ENCODE measurements around the gene FOXD4.
A peak's percentile ranks its signal among the peaks of the same experiment; 100 is the strongest.
"Not testable (repeated sequence)": the region's sequence is repeated elsewhere in the genome, so short reads cannot be mapped to it uniquely, and the experiment has no call there.

Gene FOXD4

DNA sequence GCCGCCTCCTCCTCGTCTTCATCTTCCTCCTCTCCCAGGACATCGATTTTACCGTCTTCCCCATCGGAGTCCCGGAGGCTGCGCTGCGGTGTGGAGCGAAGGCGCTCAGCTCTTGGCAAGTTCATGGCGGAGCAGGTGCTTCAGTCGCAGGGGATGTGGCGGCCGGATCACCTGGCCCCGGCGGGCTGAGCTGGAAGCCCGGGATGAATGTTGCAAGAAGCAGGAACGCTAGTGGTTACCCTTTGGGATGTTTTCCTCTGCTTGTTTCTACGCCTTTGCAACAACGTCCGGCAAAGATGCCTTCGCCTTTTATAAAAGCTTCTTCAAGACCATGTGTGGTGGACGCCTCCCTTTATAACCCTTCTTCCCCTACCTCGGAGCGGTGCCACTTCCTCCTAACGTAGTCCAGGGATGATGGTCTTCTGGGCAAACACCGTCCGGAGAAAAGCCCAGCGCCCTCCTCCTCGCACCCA is at the start of gene FOXD4:
Gene FOXD4 (minus strand): TSS at position 423 of the 473 bp plus-strand sequence. CDS start 298 bp downstream, at position 125.
- not testable (repeated sequence) for DNase-seq

DNA sequence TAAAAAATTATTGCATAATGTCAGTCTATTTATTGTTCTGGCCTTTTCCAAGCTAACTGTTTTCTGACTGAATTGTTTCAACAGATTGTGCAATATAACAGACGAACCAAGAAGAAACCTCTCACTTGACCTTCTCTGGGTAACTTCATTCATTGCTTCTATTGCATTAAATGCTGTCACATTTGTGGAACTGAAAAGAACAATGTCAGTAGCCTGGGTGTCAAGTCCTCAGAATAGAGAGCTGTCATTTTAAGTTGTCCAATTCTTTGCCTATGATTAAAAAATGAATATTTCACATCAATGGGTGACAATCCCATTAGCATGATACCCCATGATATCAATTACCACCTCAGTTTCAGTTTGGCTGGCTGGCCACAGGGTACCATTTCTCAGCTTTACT is 41.7 kb upstream of the FOXD4 start:
- DNase-seq = not testable (repeated sequence)

DNA sequence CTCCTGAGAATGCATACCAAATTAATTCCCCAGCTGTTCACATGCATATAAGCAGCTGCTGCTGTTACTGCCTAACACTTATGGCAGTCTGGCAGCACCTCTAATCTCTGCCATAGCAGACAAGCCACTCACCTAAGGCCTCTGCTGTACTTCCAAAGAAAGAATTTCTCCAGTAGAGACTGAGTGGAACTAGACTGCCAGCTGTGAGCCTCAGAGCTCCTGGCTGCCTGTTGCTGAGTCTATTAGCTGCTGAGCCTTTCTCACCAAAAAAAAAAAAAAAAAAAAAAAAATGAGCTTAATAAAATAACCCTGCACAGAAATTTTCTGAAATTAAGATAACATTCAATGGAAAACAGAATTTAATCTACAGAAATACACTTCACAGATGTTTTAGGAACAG is 33.0 kb upstream of the FOXD4 start:
- DNase-seq = not testable (repeated sequence)

DNA sequence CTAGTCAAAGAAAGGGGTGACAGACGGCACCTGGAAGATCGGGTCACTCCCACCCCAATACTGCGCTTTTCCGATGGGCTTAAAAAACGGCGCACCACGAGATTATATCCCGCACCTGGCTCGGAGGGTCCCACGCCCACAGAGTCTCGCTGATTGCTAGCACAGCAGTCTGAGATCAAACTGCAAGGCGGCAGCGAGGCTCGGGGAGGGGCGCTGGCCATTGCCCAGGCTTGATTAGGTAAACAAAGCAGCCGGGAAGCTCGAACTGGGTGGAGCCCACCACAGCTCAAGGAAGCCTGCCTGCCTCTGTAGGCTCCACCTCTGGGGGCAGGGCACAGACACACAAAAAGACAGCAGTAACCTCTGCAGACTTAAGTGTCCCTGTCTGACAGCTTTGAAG is 21.7 kb upstream of the FOXD4 start:
- DNase-seq = not testable (repeated sequence)

DNA sequence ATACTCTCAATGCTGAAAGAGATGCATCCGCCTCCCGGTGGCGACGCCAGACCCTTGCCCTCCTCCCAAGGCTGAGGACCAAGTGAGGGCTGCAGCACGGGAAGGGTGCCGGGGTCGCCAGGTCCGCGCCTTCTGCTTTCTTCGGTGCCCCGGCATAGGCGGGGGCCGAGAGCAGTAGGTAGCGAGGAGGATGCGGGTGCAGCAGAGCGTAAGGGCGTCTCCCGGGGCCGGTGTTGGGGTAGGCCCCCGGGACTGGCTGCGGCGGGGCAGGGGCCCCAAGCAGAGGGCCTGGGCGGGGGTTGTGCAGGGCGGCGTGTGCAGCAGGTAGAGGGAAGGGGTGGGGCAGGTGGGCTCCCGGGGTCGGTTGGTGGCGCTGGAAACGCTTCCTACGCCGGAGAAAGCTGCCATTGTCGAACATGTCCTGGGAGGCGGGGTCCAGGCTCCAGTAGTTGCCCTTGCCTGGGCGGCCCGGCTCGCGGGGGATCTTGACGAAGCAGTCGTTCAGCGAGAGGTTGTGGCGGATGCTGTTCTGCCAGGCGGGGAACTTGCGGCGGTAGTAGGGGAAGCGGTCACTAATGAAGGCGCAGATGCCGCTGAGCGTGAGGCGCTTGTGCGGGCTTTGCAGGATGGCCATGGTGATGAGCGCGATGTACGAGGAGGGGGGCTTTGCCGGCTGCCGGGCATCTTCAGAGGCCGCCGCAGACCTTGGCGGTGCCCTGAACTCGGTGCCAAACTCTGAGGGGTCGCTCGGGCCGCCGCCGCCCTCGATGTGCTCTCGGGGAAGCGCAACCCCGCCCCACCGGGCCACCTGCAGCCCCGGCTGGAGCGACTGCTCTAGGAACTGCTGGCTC is 848 bp downstream of the FOXD4 start:
- not testable (repeated sequence) for DNase-seq

DNA sequence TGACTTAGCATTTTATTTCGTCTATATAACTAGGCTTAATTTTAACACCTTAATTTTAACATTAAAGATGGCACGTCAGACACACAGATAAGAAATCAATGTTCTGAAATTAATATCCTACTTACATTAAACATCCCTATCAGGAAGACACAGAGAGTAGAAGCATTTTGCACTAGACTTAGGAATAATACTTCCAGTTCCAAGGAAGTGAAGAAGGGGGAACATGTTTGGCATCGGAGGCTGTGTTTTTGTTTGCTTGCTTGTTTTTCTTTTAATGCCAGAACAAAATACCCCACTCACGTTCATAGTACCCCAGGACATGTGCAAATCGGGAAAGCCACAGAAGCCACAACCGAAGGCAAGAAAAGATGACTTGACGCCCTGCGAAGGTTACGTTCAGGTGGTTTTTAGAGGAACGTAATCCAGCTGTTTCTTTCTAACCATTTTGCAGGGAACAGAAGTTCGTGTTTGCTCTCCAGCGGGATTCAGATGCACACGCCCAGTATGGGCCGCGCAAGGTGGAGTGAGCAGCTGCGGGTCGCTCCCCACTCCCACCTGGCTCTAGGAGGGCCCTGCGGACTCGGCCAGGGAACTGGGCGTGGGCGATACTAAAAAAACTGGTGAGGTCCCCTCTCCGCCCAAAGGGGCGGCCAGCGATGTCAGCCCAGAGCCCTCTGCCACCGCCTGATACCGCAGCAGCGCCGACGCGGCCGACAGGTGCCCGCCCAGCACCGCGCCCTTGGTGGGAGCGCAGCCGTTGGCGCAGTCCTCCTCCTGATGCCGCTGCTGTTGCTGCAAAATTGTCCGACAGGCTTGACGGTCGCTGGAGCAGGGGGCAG is 1.8 kb downstream of the FOXD4 start:
- not testable (repeated sequence) for DNase-seq

DNA sequence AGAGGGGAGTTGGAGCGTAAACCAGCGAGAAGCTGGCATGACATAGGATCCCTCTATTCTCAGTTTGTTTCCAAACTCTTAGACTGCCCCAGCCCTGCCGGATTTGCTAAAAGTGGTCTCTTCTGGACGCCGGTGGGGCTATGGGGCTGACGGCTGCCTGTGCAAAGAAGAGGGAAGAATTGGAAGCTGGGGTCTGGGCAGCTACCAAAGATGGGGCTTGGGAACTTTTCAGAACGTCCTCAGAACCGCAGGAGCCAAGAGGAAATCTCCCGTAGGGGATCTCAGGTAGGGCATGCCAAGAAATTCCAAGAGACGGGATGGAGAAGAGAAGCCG is 3.1 kb downstream of the FOXD4 start:
- not testable (repeated sequence) for DNase-seq

DNA sequence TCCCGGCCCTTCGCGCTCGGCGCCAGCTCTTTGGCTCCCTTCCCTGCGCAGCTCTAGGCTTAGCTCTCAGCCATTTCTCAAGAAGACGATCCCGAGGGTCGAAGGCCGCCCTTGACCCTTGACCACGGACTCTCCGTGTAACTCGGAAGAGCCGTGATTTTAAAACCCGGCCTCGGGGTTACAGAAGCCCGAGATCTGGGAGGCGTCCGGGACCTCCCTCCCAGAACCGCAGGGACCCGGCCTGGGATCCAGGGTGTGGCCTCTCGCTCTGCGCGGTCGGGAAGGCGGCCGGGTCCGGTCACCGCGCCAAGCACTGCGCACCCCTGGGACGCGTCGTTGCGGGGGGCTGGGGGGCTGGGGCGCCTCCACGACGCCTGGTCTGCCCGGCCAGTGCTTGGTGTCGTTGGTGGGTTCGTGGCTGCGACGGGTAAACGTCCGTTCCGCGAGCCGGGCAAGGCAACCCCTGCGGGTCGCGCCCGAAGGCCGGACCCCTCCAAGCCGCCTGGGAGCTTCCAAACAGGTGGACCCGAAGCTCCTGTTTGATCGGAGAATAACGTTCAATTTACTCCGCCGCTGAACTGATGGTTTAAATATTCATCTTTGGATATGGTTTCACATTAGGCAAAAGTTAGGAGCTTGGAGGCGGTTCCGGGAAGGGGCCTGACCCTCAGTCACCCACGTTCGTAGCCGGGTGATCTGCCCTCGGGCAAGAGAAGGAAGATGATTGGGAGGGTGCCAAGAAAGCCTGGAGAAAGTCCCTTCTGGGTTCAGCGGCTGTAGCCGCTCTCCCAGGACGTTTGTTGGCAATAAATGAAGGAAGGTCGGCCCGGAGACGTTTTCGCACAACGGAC is 3.7 kb downstream of the FOXD4 start:
- DNase-seq = not testable (repeated sequence)

DNA sequence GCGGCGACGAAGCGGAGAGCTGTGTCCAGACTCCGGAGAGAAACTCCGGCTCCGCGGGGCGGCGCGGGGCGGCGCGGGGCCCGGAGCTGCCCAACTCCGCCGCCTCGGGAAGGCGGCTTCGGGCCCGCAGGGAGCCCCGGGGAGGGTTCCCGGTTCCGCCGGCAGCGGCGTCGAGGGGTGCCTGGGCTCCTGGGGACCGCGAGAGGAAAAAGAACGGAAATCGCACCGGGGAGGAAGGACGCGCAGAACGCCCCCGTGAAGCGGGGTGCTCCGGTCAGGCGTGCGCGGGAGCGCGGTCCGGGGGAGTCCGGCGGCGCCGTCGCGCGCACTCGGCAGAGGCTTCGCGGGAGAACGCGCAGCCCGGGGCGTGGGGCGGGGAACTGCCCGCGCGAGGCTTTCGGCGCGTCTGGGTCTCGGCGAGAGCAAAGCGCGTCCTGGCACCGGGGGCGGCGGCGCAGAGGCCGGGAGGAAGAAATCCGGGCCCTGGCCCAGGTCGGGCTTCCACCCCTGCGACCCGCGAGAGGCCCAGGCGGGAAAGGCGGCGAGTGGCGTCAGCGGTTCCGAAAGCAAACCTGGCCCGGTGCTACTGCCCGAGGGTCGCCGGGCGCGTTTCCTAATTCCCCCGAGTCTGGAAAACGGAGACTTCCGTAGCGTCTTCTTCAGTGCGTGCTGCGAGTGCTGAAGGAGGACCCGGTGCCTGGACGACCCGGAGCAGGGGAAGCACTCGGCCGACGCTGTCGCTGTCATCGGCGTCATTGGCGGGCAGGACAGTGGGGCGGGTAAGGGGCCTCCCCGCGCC is 4.5 kb downstream of the FOXD4 start:
- DNase-seq = peak in 1 of 2 experiments; percentile 12

DNA sequence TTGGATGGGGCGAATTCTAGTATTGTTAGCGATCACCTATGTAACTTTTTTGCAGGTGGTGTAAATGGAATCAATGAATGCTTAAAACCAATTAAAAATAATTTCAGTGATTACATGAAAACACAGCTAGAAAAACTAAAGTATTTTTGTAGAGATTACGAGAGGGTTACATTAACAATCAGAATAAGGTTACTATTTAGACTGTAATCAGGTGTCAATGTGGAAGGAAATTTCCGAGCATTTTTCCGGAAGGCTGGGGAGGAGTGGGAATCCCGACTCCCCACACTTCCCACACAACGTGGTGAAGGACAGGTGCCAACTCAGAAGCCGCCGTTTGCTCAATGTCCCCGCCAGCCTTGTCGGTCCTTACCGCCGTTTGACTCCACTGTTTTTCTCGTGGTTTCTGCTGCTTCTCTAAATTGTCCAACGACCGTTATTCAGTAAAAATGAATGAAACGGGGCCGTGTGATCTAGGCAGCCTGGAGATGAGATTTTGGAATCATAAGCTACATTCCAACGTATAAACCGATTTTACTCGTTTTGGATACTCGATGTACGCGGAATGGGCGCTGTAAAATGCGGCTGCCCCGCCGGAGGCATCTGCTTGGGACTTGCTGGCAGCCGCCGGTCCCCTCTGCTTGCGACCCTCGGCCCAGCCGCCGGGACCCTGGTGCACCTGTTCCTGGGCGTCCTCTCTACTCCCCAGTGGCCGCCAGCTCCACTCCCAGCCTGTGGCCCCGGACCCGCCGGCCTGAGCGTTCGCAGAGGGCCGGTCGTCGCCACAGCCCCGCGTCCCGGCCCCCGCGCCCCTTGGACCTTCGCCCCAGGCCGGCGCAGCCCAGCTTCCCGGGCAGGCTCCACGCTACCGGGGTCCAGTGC is 5.4 kb downstream of the FOXD4 start:
- not testable (repeated sequence) for DNase-seq

DNA sequence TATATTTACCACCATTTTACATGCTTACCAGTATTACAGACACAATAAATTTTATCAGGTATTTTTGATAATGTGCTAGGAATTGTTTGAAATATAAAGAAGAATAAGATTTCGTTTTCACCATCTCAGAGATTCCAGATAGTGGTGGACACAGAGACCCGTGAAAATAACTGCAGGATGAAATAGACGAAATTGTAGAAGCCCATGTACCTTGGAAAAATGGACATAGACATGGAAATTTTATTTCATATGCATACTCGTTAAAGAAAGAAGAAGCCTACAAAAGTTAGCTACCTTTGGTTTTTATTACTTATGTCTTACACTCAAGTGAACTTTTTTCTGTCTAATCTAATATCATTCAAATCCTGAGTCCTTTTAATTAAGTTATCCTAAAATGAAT is 7.5 kb downstream of the FOXD4 start:
- DNase-seq = not testable (repeated sequence)

DNA sequence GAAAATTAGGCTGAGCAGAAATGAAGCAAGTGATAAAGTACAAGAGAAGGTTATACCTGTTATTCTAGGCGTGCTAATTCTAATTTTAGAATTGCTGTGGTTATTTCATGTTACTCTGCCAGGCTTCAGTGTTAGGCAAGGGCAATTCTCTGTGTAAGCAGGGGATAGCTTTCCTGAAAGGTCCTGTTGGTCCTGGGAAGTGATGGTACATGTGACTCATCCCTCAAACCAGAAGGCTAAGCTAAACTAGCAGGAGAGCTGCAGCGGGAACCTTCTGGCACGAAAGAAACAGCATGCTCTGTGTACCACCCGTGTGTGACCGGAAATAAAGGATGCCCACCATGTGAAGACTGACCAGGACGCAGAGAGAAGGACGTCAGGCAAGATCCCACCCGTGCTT is 8.7 kb downstream of the FOXD4 start:
- DNase-seq = not testable (repeated sequence)

DNA sequence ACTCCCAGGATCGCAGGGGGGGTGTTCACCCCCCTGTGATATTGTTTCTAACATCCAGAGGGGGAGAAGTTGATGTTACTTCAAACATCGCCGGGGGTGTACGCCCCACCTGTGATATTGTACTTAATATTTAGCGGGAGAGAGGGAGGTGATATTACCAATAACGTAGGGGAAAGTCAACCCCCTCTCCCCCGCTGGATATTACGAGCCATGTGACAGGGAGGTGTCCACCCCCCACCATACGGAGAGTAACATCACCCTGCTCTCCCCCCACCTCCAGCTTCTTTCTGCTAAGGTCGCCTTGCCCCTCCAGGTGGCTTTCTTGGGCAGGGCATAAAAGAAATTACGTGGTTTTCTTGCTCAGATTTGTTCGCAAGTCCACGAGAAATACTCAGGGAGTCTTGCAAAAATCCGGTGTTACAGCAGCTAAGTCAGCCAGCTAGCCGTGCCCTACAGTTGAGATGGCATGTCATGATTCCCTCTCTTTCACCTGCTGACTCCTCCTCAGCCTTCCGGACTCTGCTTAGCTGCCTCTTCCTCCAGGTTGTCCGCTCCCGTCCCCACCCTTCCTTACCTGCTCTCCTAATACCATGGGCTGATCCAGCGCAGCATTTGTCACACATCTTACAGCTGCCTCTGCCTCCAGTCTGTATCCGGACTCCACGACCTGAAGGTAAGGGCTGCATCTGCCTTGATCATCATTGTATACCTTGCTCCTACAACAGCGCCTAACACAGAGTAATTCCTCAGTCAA is 9.3 kb downstream of the FOXD4 start:
- not testable (repeated sequence) for DNase-seq

DNA sequence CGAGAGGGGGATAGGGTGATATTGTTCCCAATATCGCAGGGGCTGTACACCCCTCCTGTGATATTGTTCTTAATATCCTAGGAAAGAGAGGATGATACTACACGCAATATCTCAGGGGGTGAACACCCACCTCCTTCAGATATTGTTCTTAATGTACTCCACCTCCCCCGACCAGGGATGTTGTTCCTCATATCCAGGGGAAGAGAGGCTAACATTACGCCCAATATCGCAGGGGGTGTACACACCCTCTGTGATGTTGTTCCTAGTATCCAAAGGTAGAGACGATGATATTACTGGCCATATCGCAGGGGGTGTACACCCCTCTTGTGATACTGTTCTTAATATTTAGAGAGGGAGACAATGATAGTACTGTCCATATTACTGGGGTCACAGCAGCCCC is 12.2 kb downstream of the FOXD4 start:
- not testable (repeated sequence) for DNase-seq

DNA sequence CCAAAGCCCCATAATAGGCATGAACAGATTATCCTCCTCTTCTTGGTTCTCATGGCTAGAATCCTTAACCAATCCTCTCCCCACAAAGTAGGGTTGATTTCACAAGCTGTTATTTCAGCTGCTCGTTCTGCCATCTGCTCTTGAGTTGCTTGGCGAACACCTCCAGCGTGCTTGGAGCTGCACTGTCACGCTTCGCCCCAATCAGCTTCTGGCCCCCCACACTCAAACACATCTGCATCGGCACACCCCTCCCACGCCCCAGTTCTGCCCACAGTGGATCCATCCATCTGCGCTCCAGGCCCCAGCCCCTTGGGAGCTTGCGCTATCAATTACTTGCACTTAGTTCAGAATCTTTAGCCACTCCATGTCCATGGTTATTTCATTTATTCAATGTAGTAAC is 17.8 kb downstream of the FOXD4 start:
- DNase-seq = not testable (repeated sequence)

DNA sequence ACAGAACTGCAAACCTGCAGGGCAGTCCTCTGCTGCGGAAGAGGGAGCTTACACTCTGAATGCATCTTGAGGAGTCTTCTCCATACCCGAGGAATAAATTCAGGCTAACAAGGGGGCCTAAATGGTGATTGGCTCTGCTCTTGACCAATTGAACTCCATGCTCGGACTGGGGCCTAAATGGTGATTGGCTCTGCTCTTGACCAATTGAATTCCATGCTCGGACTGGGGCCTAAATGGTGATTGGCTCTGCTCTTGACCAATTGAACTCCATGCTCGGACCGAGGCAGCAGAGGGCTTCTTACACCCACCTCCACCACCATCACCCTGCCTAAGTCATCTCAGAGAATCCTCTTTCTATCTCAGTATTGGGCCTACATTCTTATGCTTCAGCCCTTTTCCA is 18.4 kb downstream of the FOXD4 start:
- DNase-seq = not testable (repeated sequence)

DNA sequence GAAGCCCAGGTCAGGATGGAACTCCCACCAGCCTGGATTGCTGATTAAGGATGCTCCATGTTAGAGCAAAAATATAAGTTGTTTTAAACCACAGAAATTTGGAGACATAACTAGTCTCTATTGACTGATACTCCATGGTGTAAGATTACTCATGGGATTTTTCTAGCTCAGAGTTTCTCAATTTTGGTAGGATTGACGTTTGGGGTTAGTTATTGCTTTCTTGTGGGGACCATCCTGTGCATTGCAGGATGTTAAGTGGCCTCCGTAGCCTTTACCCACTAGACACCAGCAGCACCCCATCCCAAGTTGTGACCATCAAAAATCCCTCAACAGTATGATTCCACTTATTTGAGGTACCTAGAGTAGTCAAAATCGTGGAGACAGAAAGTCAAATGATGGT is 19.4 kb downstream of the FOXD4 start:
- DNase-seq = not testable (repeated sequence)

DNA sequence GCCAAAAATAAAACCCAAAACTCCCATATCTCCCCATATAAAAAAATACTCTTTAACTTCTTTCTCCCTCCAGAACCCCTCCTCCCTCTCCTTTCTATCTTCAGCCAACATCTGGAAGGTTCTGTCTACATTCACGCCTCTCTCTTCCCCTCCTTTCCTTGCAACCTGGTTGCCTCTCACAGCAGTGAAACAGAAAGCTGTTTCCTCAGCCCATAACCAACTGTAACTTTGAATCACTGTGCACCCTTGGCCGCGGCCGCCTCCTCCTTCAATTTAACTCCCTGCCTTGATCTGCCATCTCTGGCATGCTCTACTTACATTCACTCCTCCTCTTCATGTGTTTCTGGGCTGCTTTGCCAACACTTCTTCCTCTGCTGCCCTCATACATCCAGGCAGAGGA is 23.2 kb downstream of the FOXD4 start:
- not testable (repeated sequence) for DNase-seq

DNA sequence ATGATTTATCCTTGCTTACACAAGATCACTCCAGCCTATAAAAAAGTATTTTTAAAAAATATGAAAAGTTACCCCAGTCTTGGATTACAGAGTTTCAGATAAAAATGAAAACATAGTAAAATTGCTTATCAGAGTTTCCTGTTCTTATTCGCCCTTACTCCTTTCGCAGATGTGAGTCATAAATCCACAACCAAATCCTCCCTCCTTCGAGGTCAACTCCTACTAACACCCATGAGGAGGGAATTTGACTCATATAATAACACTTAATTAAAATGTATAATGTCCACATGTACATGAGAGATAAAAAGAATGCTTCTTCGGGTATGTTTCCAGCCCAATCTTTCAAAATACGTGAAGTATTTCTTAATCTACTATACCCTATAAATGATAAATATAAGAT is 23.9 kb downstream of the FOXD4 start:
- DNase-seq = not testable (repeated sequence)

DNA sequence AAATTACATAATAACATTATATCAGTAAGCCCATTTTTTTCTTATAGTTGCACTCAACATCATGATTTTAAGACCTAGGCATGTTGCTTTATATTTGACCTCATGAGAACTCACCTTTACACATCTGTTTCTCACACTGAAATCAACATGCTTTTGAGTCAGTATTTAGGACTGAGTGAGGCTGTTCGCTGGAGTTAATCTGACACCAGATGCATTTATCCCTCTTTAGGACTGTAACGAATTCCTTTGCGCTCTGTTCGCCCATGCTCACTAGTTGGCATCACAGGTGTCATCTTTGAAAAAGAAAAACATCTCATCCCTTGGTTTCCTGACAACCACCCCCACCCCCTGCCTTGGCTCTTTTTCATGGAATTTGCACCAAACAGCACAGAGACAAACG is 24.3 kb downstream of the FOXD4 start:
- not testable (repeated sequence) for DNase-seq

All from stimulated activated CD4-positive, alpha-beta T cell treated with anti-CD3 and anti-CD28 coated beads, Interleukin-4, amount 100 ng/mL, for 4 hours (primary cell).